ENCODE results near the gene BOC.

BOC gene

GRCh38 chr3:113271189-113271588 is 59.8 kb downstream of the BOC start:
- in situ Hi-C loops (cut with HindIII; ENCODE audit: low sequenced_read_pairs), result no loop called here
- TF ChIP-seq, protein P1, sequence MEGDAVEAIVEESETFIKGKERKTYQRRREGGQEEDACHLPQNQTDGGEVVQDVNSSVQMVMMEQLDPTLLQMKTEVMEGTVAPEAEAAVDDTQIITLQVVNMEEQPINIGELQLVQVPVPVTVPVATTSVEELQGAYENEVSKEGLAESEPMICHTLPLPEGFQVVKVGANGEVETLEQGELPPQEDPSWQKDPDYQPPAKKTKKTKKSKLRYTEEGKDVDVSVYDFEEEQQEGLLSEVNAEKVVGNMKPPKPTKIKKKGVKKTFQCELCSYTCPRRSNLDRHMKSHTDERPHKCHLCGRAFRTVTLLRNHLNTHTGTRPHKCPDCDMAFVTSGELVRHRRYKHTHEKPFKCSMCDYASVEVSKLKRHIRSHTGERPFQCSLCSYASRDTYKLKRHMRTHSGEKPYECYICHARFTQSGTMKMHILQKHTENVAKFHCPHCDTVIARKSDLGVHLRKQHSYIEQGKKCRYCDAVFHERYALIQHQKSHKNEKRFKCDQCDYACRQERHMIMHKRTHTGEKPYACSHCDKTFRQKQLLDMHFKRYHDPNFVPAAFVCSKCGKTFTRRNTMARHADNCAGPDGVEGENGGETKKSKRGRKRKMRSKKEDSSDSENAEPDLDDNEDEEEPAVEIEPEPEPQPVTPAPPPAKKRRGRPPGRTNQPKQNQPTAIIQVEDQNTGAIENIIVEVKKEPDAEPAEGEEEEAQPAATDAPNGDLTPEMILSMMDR (IDR thresholded peaks at IDR 0.05; ENCODE audit: low read depth, low read length), result no peak

DNA sequence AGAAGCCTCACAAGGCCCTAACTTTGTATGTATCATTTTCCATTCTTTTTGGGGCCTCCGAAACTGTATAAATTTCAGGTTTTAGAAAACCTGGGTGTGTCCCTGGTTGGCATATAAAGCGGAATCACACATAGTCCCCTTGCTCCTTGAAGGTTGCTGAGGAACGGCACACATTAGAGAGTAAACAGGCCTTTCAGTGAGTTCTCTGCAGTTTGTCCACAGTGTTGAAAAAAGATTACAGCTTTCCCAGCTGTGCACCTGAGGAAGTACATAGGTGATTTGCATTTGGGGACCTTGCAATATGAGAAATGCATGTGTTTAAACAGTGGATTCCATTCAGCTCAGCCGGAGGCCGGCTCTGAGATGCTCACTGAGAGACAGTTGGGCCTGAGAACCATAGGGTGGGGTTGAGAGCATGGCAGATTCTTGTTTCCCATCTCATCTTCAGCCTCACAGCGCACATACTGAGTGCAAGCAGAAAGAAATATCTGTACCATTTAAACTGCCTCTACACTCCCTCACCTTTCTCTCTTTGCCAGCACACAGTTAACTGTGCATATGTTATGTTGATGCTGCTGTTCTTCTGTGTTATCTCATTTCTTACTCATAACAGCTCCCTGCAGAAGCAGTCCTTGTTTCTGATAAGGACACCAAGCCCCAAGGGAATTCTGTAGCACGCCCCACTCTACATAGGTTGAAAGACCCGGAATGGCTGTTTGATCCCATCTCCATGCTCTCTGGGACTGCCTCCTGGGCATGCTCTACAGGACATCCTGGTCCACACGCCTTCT is 60.4 kb downstream of the BOC start:
- TF ChIP-seq, protein P1 (IDR thresholded peaks at IDR 0.05; ENCODE audit: low read depth, low read length), result no peak
- in situ Hi-C loops (cut with HindIII; ENCODE audit: low sequenced_read_pairs), result no loop called here
- H3K4me3 ChIP-seq (ENCODE audit: low read depth, low read length), result no peak overlapping the region
- DNase-seq (ENCODE audit: low read depth, low spot score), result no peak

More at GRCh38 chr3:113271189-113271588, 59.8 kb downstream of the BOC start:
- H3K4me3 ChIP-seq (ENCODE audit: low read depth, low read length), result no peak overlapping the region
- no peak for DNase-seq (ENCODE audit: low read depth, low spot score)

DNA sequence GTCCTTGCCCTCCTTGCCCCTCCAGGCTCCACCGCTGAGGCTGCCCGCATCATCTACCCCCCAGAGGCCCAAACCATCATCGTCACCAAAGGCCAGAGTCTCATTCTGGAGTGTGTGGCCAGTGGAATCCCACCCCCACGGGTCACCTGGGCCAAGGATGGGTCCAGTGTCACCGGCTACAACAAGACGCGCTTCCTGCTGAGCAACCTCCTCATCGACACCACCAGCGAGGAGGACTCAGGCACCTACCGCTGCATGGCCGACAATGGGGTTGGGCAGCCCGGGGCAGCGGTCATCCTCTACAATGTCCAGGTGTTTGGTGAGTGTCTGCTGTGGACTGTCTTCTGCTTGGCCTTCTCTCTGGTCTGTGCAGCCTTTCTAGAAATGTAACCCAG is 61.0 kb downstream of the BOC start:
- TF ChIP-seq, protein P1 (IDR thresholded peaks at IDR 0.05; ENCODE audit: low read depth, low read length), result no peak
- DNase-seq (ENCODE audit: low read depth, low spot score), result no peak
- in situ Hi-C loops (cut with HindIII; ENCODE audit: low sequenced_read_pairs), result no loop called here

GRCh38 chr3:113273011-113273410 is 61.7 kb downstream of the BOC start:
- TF ChIP-seq, protein P1 (IDR thresholded peaks at IDR 0.05; ENCODE audit: low read depth, low read length), result no peak
- DNase-seq (ENCODE audit: low read depth, low spot score), result no peak
- in situ Hi-C loops (cut with HindIII; ENCODE audit: low sequenced_read_pairs), result no loop called here
- no peak overlapping the region for H3K4me3 ChIP-seq (ENCODE audit: low read depth, low read length)

More for the DNA sequence above, 61.0 kb downstream of the BOC start:
- no peak overlapping the region for H3K4me3 ChIP-seq (ENCODE audit: low read depth, low read length)

GRCh38 chr3:113273604-113274378 is 62.4 kb downstream of the BOC start:
- DNase-seq (ENCODE audit: low read depth, low spot score), result no peak
- TF ChIP-seq, protein P1 (IDR thresholded peaks at IDR 0.05; ENCODE audit: low read depth, low read length), result no peak
- H3K4me3 ChIP-seq (ENCODE audit: low read depth, low read length), result no peak overlapping the region
- in situ Hi-C loops (cut with HindIII; ENCODE audit: low sequenced_read_pairs), result no loop called here

DNA sequence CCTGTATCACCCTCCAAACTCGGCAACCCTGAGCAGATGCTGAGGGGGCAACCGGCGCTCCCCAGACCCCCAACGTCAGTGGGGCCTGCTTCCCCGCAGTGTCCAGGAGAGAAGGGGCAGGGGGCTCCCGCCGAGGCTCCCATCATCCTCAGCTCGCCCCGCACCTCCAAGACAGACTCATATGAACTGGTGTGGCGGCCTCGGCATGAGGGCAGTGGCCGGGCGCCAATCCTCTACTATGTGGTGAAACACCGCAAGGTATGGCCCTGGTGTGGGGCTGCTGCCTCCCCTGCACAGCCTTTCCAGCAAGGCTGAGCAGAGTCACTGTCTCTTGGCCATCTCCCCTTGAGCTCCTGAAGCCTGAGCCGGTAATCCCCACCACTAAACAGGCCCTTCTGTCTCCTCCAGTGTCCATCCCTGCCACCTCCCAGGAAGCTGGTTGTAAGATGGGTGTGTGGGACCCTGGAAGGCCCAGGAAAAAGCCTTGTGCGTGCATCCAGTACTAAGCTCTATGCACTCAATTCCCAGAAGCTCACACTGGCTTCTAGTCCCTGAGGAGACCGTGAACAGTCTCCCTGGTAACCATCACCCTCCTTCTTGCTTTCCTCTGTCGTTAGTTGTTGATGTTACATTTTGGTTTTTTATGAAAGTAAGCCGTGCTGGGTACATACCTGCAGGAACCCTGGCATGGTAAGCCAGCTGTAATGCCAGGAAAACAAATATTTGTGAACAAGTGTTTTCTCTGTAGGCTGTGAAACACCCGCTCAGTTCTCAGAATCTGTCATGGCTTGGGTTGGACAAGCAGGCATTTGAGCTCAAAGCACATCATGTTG is 63.3 kb downstream of the BOC start:
- DNase-seq (ENCODE audit: low read depth, low spot score), result no peak
- no peak overlapping the region for H3K4me3 ChIP-seq (ENCODE audit: low read depth, low read length)
- in situ Hi-C loops (cut with HindIII; ENCODE audit: low sequenced_read_pairs), result no loop called here
- TF ChIP-seq, protein P1 (IDR thresholded peaks at IDR 0.05; ENCODE audit: low read depth, low read length), result no peak
